Mesendoderm (in vitro differentiated cells): ENCODE measurements around the gene ZNF831.

Experiments
- DNase-seq: peaks from one replicate; pipeline ENCODE4 v3.0.0; 2013
- H2AK5ac ChIP-seq: 2 replicates; pipeline ENCODE4 v1.6.1; 2013; ENCODE audit warnings: low read length, inconsistent platforms
- H2BK120ac ChIP-seq: 2 replicates; pipeline ENCODE4 v1.6.1; 2013; ENCODE audit warnings: low read depth, mild to moderate bottlenecking, low read length, moderate library complexity, mixed read lengths
- H2BK15ac ChIP-seq: replicated peaks from 2 replicates; pipeline ENCODE4 v1.6.1; 2013; ENCODE audit warnings: low read depth, mild to moderate bottlenecking, moderate library complexity
- H2BK5ac ChIP-seq: 2 replicates; pipeline ENCODE4 v1.6.1; 2013; ENCODE audit warnings: low read length, inconsistent platforms
- H3K18ac ChIP-seq: 2 replicates; pipeline ENCODE4 v1.6.1; 2013; ENCODE audit warnings: mild to moderate bottlenecking, low read length, mixed read lengths
- H3K23ac ChIP-seq: one replicate; pipeline ENCODE4 v1.6.1; 2013; ENCODE audit warnings: low read length
- H3K27ac ChIP-seq: 2 replicates; pipeline ENCODE4 v1.5.1; 2013; ENCODE audit warnings: low read depth, mild to moderate bottlenecking, inconsistent platforms, low read length, moderate library complexity
- H3K27me3 ChIP-seq: 2 replicates; pipeline ENCODE4 v1.6.1; 2013; ENCODE audit warnings: low read length, control low read depth, mild to moderate bottlenecking, inconsistent platforms; ENCODE audit not compliant: insufficient read depth, poor library complexity
- H3K36me3 ChIP-seq: 2 replicates; pipeline ENCODE4 v1.6.1; 2013; ENCODE audit warnings: low read length, inconsistent platforms; ENCODE audit not compliant: control insufficient read depth, insufficient read depth
- H3K4ac ChIP-seq: one replicate; pipeline ENCODE4 v1.6.1; 2013; ENCODE audit warnings: low read depth, mild to moderate bottlenecking, low read length, moderate library complexity
- H3K4me1 ChIP-seq: 2 replicates; pipeline ENCODE4 v1.6.1; 2013; ENCODE audit warnings: low read depth, low read length, inconsistent platforms; ENCODE audit not compliant: control insufficient read depth
- H3K4me2 ChIP-seq: 2 replicates; pipeline ENCODE4 v1.6.1; 2013; ENCODE audit warnings: low read length
- H3K4me3 ChIP-seq: 2 replicates; pipeline ENCODE4 v1.5.1; 2013; ENCODE audit warnings: mild to moderate bottlenecking, low read length
- H3K56ac ChIP-seq: one replicate; pipeline ENCODE4 v1.6.1; 2013; ENCODE audit warnings: low read length
- H3K79me1 ChIP-seq: 2 replicates; pipeline ENCODE4 v1.6.1; 2013; ENCODE audit warnings: low read length, inconsistent platforms
- H3K79me2 ChIP-seq: 2 replicates; pipeline ENCODE4 v1.6.1; 2013; ENCODE audit warnings: mild to moderate bottlenecking, low read length; ENCODE audit not compliant: control insufficient read depth, insufficient read depth
- H3K9ac ChIP-seq: 2 replicates; pipeline ENCODE4 v1.6.1; 2013; ENCODE audit warnings: low read length, inconsistent platforms
- H4K5ac ChIP-seq: one replicate; pipeline ENCODE4 v1.6.1; 2013; ENCODE audit warnings: low read length
- H4K8ac ChIP-seq: one replicate; pipeline ENCODE4 v1.6.1; 2013; ENCODE audit warnings: low read depth, mild to moderate bottlenecking, control low read depth, low read length, moderate library complexity
- WGBS: extraction: QIAGEN DNeasy Blood & Tissue Kit; methylation state at CpG from one replicate; pipeline ENCODE4 v1.1.7; 2013; ENCODE audit warnings: low lambda C conversion rate, missing lambda C conversion rate; ENCODE audit not compliant: insufficient coverage; ENCODE audit errors: extremely low coverage; 5-methylcytosine and 5-hydroxymethylcytosine counted together

ZNF831 gene

GRCh38 chr20:59151391-59151790, 12.2 kb upstream of the ZNF831 start:
- Histone ChIP-seq H4K5ac (no peak overlapping the region), H3K79me1 (no peaks in the 10 kb centered on the region), H3K18ac (no peak overlapping the region), H3K56ac (no peak overlapping the region), H3K27me3 (no peaks in the 10 kb centered on the region), H3K4me2 (no peak overlapping the region), H3K4me1 (no peaks in the 10 kb centered on the region), H2BK120ac (no peak overlapping the region), H2AK5ac (no peak overlapping the region), H2BK5ac (no peak overlapping the region), H3K23ac (no peak overlapping the region), H3K4ac (no peak overlapping the region), H3K27ac (no peak overlapping the region), H3K4me3 (no peak overlapping the region), H3K36me3 (no peaks in the 10 kb centered on the region), H3K79me2 (no peaks in the 10 kb centered on the region), H4K8ac (no peak overlapping the region), H3K9ac (no peak overlapping the region), H2BK15ac (no peak overlapping the region)
- WGBS: no CpG with 5 or more reads among the region's 9 CpGs
- DNase-seq: no peak

GRCh38 chr20:59151820-59152219, 11.8 kb upstream of the ZNF831 start:
- no peaks in the 10 kb centered on the region for H3K4me1 ChIP-seq

GRCh38 chr20:59152559-59153354, 10.9 kb upstream of the ZNF831 start:
- H3K9ac ChIP-seq: no peak overlapping the region
- no peaks in the 10 kb centered on the region for H3K79me1 ChIP-seq
- H2AK5ac ChIP-seq: no peak overlapping the region
- DNase-seq: no peak
- H3K23ac ChIP-seq: no peak overlapping the region
- no peaks in the 10 kb centered on the region for H3K79me2 ChIP-seq
- no peak overlapping the region for H2BK5ac ChIP-seq
- no peaks in the 10 kb centered on the region for H3K4me1 ChIP-seq
- H3K4me3 ChIP-seq: no peak overlapping the region
- H2BK120ac ChIP-seq: no peak overlapping the region
- H4K8ac ChIP-seq: no peak overlapping the region
- no peak overlapping the region for H3K4ac ChIP-seq
- no peak overlapping the region for H3K18ac ChIP-seq
- H3K4me2 ChIP-seq: no peak overlapping the region
- no CpG with 5 or more reads among the region's 8 CpGs for WGBS
- no peaks in the 10 kb centered on the region for H3K36me3 ChIP-seq
- no peak overlapping the region for H3K27ac ChIP-seq
- no peaks in the 10 kb centered on the region for H3K27me3 ChIP-seq
- no peak overlapping the region for H3K56ac ChIP-seq
- no peak overlapping the region for H4K5ac ChIP-seq
- no peak overlapping the region for H2BK15ac ChIP-seq

More at GRCh38 chr20:59151820-59152219, 11.8 kb upstream of the ZNF831 start:
- H3K4me2 ChIP-seq: no peak overlapping the region
- H2AK5ac ChIP-seq: no peak overlapping the region
- no peak overlapping the region for H3K4me3 ChIP-seq
- DNase-seq: no peak
- H2BK5ac ChIP-seq: no peak overlapping the region
- no peak overlapping the region for H4K8ac ChIP-seq
- H3K36me3 ChIP-seq: no peaks in the 10 kb centered on the region
- no peak overlapping the region for H3K56ac ChIP-seq
- no peaks in the 10 kb centered on the region for H3K27me3 ChIP-seq
- H3K27ac ChIP-seq: no peak overlapping the region
- no peak overlapping the region for H3K4ac ChIP-seq
- no peak overlapping the region for H3K18ac ChIP-seq
- no CpG with 5 or more reads among the region's 5 CpGs for WGBS
- H2BK120ac ChIP-seq: no peak overlapping the region
- H2BK15ac ChIP-seq: no peak overlapping the region
- no peak overlapping the region for H4K5ac ChIP-seq
- no peaks in the 10 kb centered on the region for H3K79me2 ChIP-seq
- H3K9ac ChIP-seq: no peak overlapping the region
- H3K23ac ChIP-seq: no peak overlapping the region
- no peaks in the 10 kb centered on the region for H3K79me1 ChIP-seq

- no CpG with 5 or more reads among the region's 8 CpGs for WGBS
- H3K23ac ChIP-seq: no peak overlapping the region
Observed at GRCh38 chr20:59153355-59153681, 10.3 kb upstream of the ZNF831 start.

GRCh38 chr20:59153832-59154231, 9.8 kb upstream of the ZNF831 start:
- no peak overlapping the region for H3K56ac ChIP-seq
- H2BK120ac ChIP-seq: no peak overlapping the region
- H2BK5ac ChIP-seq: no peak overlapping the region
- H3K79me2 ChIP-seq: no peaks in the 10 kb centered on the region
- H3K4me2 ChIP-seq: no peak overlapping the region
- no peak overlapping the region for H2BK15ac ChIP-seq
- H4K8ac ChIP-seq: no peak overlapping the region
- H3K27ac ChIP-seq: no peak overlapping the region
- no peak overlapping the region for H2AK5ac ChIP-seq
- no peak overlapping the region for H3K18ac ChIP-seq
- no peak overlapping the region for H3K9ac ChIP-seq
- WGBS: no CpG with 5 or more reads among the region's 2 CpGs
- no peaks in the 10 kb centered on the region for H3K27me3 ChIP-seq
- H3K4me1 ChIP-seq: no peaks in the 10 kb centered on the region
- H3K23ac ChIP-seq: no peak overlapping the region
- H3K36me3 ChIP-seq: no peaks in the 10 kb centered on the region
- H4K5ac ChIP-seq: no peak overlapping the region
- no peak for DNase-seq
- H3K4me3 ChIP-seq: no peak overlapping the region
- H3K79me1 ChIP-seq: no peaks in the 10 kb centered on the region
- H3K4ac ChIP-seq: no peak overlapping the region

More at GRCh38 chr20:59153355-59153681, 10.3 kb upstream of the ZNF831 start:
- Histone ChIP-seq H3K27ac (no peak overlapping the region), H3K9ac (no peak overlapping the region), H3K18ac (no peak overlapping the region), H3K79me2 (no peaks in the 10 kb centered on the region), H2AK5ac (no peak overlapping the region), H3K4ac (no peak overlapping the region), H4K8ac (no peak overlapping the region), H2BK5ac (no peak overlapping the region), H3K27me3 (no peaks in the 10 kb centered on the region), H4K5ac (no peak overlapping the region), H3K4me1 (no peaks in the 10 kb centered on the region), H2BK15ac (no peak overlapping the region), H3K4me3 (no peak overlapping the region), H2BK120ac (no peak overlapping the region), H3K56ac (no peak overlapping the region), H3K4me2 (no peak overlapping the region), H3K79me1 (no peaks in the 10 kb centered on the region), H3K36me3 (no peaks in the 10 kb centered on the region)
- DNase-seq: no peak
